GM21737 (cell line): Measurements from ENCODE around the gene PDZRN4.
"Not testable (repeated sequence)": the region's sequence is repeated elsewhere in the genome, so short reads cannot be mapped to it uniquely, and the experiment has no call there.

ENCODE experiments used
- ATAC-seq: cut with Tn5 transposase; IDR thresholded peaks from one replicate; pipeline ENCODE4 v1.9.1; 2021; ENCODE audit warnings: mild to moderate bottlenecking, moderate library complexity; ENCODE audit not compliant: unreplicated experiment

Gene PDZRN4

GRCh38 chr12:41547071-41547470, 359.0 kb downstream of the PDZRN4 start:
- ATAC-seq: not testable (repeated sequence)

DNA sequence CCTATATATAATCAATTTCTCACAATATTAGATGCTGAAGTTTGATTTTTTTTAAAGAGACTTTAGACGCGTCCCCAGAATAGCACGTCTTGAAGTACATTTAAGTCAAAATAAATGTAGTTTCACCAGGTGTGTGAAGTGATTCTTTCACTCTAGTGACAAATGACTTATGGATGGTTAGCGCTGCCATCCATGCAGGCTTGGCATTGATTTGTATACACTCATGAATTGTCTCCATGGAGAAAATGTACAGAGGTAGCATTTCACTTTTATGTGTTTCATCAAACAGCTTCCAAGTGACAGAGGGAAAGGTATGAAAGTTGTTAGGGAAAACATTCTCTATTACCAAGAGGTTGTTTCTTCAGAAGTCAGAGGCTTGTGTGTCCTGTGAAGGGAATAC, 360.8 kb downstream of the PDZRN4 start:
- ATAC-seq: no peak

- ATAC-seq: no peak
Measured at GRCh38 chr12:41552588-41552987, 364.5 kb downstream of the PDZRN4 start.

- ATAC-seq: no peak
Measured at GRCh38 chr12:41556176-41556575, 368.1 kb downstream of the PDZRN4 start.

- no peak for ATAC-seq
Measured at GRCh38 chr12:41557344-41557743, 369.2 kb downstream of the PDZRN4 start.

GRCh38 chr12:41558671-41559070, 370.6 kb downstream of the PDZRN4 start:
- ATAC-seq: no peak

- ATAC-seq: no peak
Measured at GRCh38 chr12:41563051-41563450, 374.9 kb downstream of the PDZRN4 start.

DNA sequence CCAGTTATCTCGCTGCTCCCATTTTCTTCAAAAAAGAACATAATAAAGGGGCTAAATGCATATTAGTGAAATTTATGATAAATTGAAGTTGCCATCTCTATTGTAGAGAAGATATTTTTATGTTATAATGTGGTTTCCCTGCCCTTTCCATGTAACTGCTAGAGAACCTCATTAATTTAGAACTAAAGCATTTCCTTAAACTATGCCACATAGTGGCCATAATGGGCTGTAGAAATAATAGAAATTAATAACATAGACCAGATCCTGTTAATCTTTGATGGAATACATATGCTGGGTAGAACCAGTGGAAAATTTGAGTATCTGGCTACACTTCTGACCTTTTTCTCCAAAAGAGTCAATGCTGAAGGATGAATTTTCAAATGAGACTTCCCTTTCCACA, 376.7 kb downstream of the PDZRN4 start:
- ATAC-seq: no peak

DNA sequence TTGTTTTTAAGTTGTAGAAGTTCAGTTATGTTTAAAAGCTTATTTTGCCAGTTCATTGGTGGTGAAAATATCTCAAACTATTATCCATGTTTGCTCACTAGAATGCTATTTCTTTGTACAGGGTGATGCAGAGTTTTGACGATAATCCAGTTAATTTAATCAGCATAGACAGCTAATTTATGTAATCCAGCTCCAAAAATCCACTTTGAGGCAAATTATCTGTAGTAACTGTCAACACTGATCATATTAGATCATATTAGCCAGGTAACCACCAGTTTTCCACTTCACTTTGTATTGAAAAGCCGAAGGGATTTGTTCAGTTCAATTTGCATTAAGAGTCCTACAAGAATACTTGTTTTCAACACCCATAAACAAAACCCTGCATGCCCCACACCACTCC, 378.6 kb downstream of the PDZRN4 start:
- ATAC-seq: no peak

DNA sequence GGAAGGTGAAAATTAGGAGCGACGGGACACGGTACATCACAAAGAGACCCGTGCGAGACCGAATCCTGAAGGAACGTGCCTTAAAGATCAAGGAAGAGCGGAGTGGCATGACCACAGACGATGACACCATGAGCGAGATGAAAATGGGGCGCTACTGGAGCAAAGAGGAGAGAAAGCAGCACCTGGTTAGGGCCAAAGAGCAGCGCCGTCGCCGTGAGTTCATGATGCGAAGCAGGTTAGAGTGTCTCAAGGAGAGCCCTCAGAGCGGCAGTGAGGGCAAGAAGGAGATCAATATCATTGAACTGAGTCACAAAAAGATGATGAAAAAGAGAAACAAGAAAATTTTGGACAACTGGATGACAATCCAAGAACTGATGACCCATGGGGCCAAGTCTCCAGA, 385.3 kb downstream of the PDZRN4 start:
- ATAC-seq: no peak

GRCh38 chr12:41576925-41577324, 388.8 kb downstream of the PDZRN4 start:
- ATAC-seq: no peak

GRCh38 chr12:41577995-41578394, 389.9 kb downstream of the PDZRN4 start:
- no peak for ATAC-seq

- no peak for ATAC-seq
Measured at GRCh38 chr12:41585784-41586183, 397.7 kb downstream of the PDZRN4 start.

- no peak for ATAC-seq
Measured at GRCh38 chr12:41587574-41587973, 399.5 kb downstream of the PDZRN4 start.

- ATAC-seq: no peak
Measured at GRCh38 chr12:41589878-41590277, 401.8 kb downstream of the PDZRN4 start.

DNA sequence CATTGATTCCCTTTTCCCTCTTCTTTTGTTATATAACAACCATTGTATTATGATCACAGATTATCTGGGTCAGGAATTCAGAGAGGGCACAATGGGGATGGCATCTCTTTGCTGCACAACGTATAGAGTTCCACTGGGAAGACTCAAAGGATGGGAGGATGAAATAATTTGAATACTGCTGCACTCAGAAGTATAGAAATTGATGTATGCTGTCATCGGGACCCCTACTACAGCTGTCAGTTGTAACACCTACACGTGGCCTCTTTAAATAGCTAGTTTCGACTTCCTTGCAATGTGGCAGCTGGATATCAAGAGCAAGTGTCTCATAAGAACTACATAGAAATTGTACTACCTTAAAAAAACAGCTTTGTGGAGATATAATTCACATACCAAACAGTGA, 408.1 kb downstream of the PDZRN4 start:
- no peak for ATAC-seq

- ATAC-seq: no peak
Measured at GRCh38 chr12:41604830-41605229, 416.7 kb downstream of the PDZRN4 start.

DNA sequence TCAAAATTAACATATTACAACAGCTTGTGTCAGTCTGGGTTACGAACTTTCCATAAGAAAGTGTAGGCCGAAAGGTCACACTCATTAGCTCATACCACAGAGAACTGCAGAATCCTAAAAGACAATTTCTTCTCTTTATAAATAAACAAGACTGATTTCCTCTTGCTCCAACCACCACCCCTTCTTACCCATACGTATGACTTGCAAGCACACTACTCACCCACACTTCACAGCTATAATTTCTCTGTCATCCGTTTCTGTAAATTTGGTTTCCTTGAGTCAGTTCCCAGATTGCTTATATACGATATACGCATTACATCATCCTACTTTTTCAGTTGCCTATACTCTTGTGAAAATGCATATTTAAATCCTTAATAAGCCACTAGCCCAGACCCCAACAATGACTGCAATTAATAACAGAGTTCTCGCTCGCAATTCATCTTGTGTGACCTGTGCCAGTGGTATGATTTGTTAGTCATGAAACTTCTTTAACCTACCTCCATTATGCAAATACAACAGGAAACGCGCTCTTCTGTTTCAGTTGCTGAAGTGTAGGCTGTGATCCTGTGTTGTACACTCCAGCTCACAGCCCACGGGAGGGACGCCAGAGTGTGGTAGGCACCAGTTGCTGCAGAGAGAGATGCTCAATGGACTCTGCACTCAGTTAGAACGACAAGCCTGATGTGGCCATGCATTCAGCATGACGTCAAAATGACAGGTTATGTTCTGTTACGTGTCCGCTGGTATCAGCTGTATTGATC, 417.6 kb downstream of the PDZRN4 start:
- ATAC-seq: no peak

DNA sequence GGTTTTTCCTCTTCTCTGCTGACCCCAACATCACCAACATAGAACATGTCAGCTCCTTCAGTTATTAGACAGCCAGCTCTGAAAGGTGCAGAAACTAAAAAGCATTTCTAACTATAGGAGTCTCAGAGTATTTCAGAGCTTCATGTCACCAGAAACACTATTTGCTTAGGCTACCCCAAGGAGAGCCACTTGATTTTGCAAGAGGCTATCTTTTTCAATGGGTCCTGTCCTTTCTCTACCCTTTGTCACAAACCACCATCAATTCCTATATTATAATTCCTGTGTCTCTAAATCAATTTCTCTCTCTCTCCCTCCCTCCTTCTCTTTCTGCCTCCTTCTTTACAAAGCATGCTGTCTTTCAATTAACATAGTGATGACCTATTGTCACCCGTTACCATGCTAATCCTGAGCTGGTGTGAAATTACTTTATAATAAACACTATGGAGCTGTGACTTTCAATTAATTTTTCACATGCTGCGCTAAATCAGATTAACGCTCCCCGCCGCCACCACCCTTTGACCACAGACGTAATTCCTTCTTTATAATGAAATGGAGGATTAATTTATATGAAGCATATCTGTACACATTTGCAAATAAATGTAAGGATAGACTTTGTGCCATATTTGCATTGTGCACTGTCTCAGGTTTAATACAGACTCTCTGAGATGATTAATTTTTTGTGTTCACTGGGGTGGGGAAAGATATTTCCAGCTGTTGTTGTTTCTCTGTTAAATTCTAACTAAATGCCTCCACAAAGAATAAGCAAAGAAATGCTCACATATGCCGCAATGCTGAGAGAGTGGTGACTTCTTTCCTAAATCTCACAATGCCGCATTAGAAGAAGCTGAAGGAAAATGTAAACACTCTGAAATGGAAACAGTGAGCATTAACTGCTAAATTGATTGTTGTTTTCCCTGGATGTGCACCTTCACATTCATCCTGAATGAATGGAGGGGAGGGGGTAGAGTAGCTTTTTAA, 418.6 kb downstream of the PDZRN4 start:
- no peak for ATAC-seq

- ATAC-seq: no peak
Measured at GRCh38 chr12:41612892-41613557, 424.9 kb downstream of the PDZRN4 start.

- not testable (repeated sequence) for ATAC-seq
Measured at GRCh38 chr12:41615174-41615573, 427.1 kb downstream of the PDZRN4 start.
